Peyer's patch (tissue), 4 donors: ENCODE results near the gene TMEM163. TPM values are rescaled to one million over a fixed set of nuclear protein-coding genes. Genes with fewer than 3 reads are reported as not detected.
A peak's percentile ranks its signal among the peaks of the same experiment; 100 is the strongest.

Source experiments
- DNase-seq, 3 donors: peaks; one replicate each; pipeline ENCODE4 v3.0.0-alpha.2; 2017 to 2019
- H3K27ac ChIP-seq, 4 donors: fragments of 200-600 bp; sonication (generic); one replicate each; pipeline ENCODE4 v1.5.1; 2016 to 2019
- H3K27me3 ChIP-seq, 2 donors: fragments of 200-600 bp; sonication (generic); one replicate each; pipeline ENCODE4 v1.5.1; 2019
- H3K36me3 ChIP-seq, 3 donors: fragments of 200-600 bp; sonication (generic); one replicate each; pipeline ENCODE4 v1.5.1; 2016 to 2019
- H3K4me1 ChIP-seq, 4 donors: fragments of 200-600 bp; sonication (generic); one replicate each; pipeline ENCODE4 v1.5.1; 2016 to 2019
- H3K4me3 ChIP-seq, 4 donors: fragments of 200-600 bp; sonication (generic); 1 replicate in 3 of 4; 2 replicates in 1 of 4; pipeline ENCODE4 v1.5.1; 2016 to 2019; ENCODE audit warnings: mild to moderate bottlenecking in 1 of 4
- H3K9me3 ChIP-seq, 4 donors: fragments of 200-600 bp; sonication (generic); one replicate each; pipeline ENCODE4 v1.5.1; 2016 to 2019; ENCODE audit warnings: mild to moderate bottlenecking in 1 of 4
- CTCF ChIP-seq, 6 experiments: fragments of 450-650 bp in 4 of 6; fragments of 200-600 bp in 2 of 6; sonication (generic) in 1 of 6; IDR thresholded peaks; one replicate each; pipeline ENCODE4 v1.5.1; 2017 to 2019; ENCODE audit warnings: antibody characterized with exemption in 6 of 6, mild to moderate bottlenecking in 3 of 6, moderate library complexity in 1 of 6
- POLR2A ChIP-seq, 2 donors: fragments of 450-650 bp; IDR thresholded peaks; one replicate each; pipeline ENCODE4 v1.5.1; 2017; ENCODE audit warnings: antibody characterized with exemption in 2 of 2, mild to moderate bottlenecking in 2 of 2, moderate library complexity in 2 of 2
- total RNA-seq, 4 donors: library from RNA; depleted of rRNA; stranded (reverse); fragments of >200 nt; gene quantifications; one replicate each; pipeline ENCODE4 v1.1.0, GENCODE V29; 2016

The TMEM163 gene
- total RNA-seq, 4 donors from 2014 or later = 1.7 TPM; not detected in 3

DNA sequence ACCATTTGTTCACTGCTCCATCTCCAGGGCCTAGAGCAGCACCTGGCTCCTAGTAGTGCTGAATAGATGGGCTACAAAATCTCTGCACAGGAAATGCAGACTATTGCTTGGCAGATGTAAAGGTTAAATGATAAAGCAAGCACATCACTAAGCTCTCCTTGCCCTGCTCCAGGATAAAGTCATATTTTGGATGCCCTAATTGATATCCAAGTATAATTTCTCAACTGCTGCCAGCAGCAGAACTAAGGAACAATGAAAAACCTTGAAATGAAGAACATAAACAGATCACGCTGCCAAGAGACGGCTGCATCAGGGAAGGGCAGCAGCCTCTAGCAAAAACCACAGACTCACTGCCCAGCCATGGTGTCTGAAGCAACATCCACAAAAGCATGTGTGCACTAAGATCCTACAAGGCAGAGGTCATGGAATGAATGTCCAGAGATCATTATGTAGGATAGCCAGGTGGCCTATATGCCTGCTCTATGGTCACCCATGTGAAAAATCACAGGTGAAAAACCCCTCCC lies 134.7 kb downstream of the TMEM163 start:
- Histone ChIP-seq H3K27me3 (no peaks in the 10 kb centered on the region), H3K9me3 (no peaks in the 10 kb centered on the region), H3K4me3 (no peak overlapping the region), H3K27ac (no peak overlapping the region), H3K4me1 (no peaks in the 10 kb centered on the region), H3K36me3 (no peaks in the 10 kb centered on the region)
- DNase-seq = peak in 1 of 3 donors; percentile 20
- TF ChIP-seq CTCF (IDR thresholded peaks at IDR 0.05) = no peak
- TF ChIP-seq POLR2A (IDR thresholded peaks at IDR 0.05) = no peak

GRCh38 chr2:134583462-134583861 lies 135.3 kb downstream of the TMEM163 start:
- peak in 1 of 3 donors; percentile 35 for DNase-seq
- H3K36me3 ChIP-seq = no peaks in the 10 kb centered on the region
- no peaks in the 10 kb centered on the region for H3K27me3 ChIP-seq
- no peaks in the 10 kb centered on the region for H3K4me1 ChIP-seq
- TF ChIP-seq CTCF (IDR thresholded peaks at IDR 0.05) (no peak), POLR2A (IDR thresholded peaks at IDR 0.05) (no peak)
- H3K4me3 ChIP-seq = no peak overlapping the region
- no peaks in the 10 kb centered on the region for H3K9me3 ChIP-seq
- H3K27ac ChIP-seq = peak overlapping the region in 1 of 4 donors; percentile 62

GRCh38 chr2:134582547-134582899 lies 136.3 kb downstream of the TMEM163 start:
- TF ChIP-seq POLR2A (IDR thresholded peaks at IDR 0.05) = no peak
- TF ChIP-seq CTCF (IDR thresholded peaks at IDR 0.05) = no peak

DNA sequence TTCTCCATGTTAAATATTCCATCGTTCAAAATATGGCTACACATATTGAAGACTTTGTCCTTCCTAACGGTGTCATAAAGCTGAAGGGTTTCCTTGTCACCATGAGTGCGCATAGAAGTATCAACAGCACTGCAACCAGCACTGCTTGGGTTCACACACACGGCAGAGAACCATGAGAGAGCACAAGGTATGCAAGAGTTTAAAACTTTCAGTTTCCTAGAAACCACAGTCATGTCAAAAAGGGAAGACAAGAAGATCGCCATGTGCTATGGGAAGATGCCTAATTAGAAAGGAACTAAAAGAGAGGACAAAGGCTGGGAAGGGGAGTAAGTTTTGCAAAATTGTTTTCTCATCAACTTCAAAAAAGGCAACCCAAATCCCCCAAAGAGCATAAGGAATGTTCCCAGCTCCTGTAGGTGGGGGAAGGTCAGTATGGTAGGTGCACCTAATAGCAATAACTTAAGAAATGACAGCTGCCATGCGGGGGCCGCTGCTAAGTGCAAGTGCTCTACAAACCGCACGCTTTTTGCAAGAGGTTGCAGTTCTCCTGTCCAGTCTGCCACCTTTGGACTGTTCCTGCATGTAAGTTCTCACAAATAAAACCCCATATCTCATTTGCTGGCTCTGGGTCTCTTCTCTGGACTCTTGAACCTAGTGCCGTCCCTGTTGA lies 136.8 kb downstream of the TMEM163 start:
- DNase-seq = peak in 1 of 3 donors; percentile 26
- Histone ChIP-seq H3K27ac (peak overlapping the region in 1 of 4 donors; percentile 62), H3K9me3 (no peaks in the 10 kb centered on the region), H3K36me3 (no peaks in the 10 kb centered on the region), H3K4me1 (no peaks in the 10 kb centered on the region), H3K4me3 (no peak overlapping the region), H3K27me3 (no peaks in the 10 kb centered on the region)
- TF ChIP-seq CTCF (IDR thresholded peaks at IDR 0.05) (no peak), POLR2A (IDR thresholded peaks at IDR 0.05) (no peak)

More at GRCh38 chr2:134582547-134582899, 136.3 kb downstream of the TMEM163 start:
- H3K4me1 ChIP-seq = no peaks in the 10 kb centered on the region
- H3K36me3 ChIP-seq = no peaks in the 10 kb centered on the region
- no peaks in the 10 kb centered on the region for H3K27me3 ChIP-seq
- no peak overlapping the region for H3K4me3 ChIP-seq
- peak in 1 of 3 donors; percentile 34 for DNase-seq
- H3K27ac ChIP-seq = peak overlapping the region in 1 of 4 donors; percentile 62
- no peaks in the 10 kb centered on the region for H3K9me3 ChIP-seq

DNA sequence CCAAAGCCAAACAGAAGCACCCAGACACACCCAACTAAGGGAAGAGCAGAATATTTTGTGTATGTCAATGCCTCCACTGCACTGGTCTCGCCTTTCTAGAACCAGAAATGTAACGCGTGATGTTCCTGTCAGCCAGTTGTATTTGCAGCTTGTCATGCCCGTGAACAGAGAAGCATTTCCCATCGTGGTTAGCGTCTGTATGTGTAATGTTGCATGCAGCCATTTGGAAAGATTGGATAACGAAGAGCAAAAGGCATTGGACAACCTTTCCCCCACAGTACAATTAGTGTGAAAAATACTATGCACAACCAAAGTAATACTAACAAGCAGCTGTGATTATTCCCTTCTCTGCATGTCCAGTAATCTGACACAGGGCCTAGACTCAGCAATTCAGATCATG lies 140.5 kb downstream of the TMEM163 start:
- Histone ChIP-seq H3K4me3 (no peak overlapping the region), H3K4me1 (no peaks in the 10 kb centered on the region), H3K27me3 (no peaks in the 10 kb centered on the region), H3K36me3 (no peaks in the 10 kb centered on the region), H3K27ac (no peak overlapping the region), H3K9me3 (no peaks in the 10 kb centered on the region)
- TF ChIP-seq CTCF (IDR thresholded peaks at IDR 0.05) (no peak), POLR2A (IDR thresholded peaks at IDR 0.05) (no peak)
- DNase-seq = no peak
